ENCODE results near the gene HSPA6.

GRCh38 chr1:161478985-161479384 lies 45.4 kb upstream of the HSPA6 start:
- TF ChIP-seq EZH2 (IDR thresholded peaks at IDR 0.05) (no peak), POLR2AphosphoS5 (IDR thresholded peaks at IDR 0.05; ENCODE audit: borderline replicate concordance, low read depth, low read length) (no peak)
